GM18507 (cell line): ENCODE results near the gene CACNB2.

Experiments
- DNase-seq: peaks from one replicate; pipeline ENCODE4 v3.0.0; 2011; ENCODE audit warnings: low read depth; ENCODE audit not compliant: insufficient read length; ENCODE audit errors: extremely low spot score
- FAIRE-seq: peaks from 2 replicates; lab custom pipeline; 2011; peaks lifted over from hg19 to GRCh38; lab: Jason Lieb, UNC

CACNB2 gene

DNA sequence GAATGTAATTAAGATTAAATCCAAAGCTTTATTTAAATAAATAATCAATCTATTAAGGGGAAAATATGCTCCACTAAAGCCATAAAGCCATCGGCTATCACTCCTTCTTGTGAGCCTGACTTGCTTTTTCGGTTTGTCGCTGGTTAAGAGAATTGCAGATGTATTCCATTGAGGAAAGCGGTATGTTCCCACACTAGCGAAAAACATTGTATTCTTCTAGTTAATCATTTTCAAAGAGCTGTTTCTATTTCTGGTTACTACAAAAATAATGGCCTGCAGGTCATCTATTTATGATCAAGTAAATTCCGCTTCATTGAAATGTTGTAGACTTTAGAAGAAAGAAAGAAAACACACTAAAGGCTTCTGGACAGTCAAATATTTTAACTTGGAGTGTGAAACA, 173.4 kb downstream of the CACNB2 start:
- no peak for FAIRE-seq
- no peak for DNase-seq

DNA sequence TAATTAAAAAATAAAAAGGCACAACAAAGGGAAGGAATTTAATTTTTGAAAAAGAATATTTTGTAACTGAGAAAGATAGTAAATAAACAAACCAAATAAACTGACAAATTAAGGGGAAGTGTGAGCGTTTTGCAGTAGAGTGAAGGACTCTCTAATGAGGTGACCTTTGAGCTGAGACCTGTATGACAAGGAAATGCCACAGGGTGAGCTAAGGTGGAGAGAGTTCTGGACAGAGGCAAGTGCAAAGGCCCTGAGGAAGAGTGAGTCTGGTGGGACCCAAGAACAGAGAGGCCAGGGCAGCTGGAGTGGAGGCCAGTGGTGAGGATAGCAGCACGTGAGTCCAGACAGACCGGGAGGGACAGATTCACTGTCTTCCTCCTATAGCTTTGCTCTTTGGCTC, 179.4 kb downstream of the CACNB2 start:
- DNase-seq (no peak), FAIRE-seq (no peak)

DNA sequence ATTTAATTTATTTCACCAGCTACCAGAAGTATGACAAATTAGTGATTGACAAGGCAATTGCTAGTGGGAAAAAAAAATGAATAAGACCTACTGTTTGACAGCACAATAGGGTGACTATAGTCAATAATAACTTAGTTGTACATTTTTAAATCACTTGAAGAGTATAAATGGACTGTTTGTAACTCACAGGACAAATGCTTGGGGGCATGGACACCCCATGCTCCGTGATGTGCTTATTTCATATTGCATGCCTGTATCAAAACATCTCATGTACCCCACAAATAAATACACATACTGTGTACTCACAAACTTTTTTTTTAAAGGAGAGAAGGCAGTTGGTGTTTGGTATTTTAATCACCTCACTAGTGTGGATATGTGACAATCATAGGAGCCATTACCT, 181.1 kb downstream of the CACNB2 start:
- FAIRE-seq (no peak), DNase-seq (no peak)

DNA sequence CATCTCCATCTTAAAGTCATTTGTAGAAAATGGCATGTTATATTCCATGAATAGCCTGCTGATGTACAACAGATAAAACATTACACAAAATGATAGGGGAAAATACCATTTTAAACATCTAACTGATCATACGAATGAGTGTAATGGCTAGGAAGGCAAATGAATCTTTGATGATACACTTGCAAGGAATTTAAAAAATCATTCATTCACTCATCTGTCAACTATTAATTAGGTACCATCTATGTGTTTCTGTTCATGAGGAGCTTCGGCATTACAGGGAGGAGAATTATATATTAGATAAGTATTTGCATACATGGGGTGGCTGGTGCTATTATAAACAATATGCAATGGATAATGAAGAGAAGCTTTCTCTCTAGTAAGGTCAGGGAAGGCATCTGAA, 183.7 kb downstream of the CACNB2 start:
- FAIRE-seq, result no peak
- DNase-seq, result no peak

DNA sequence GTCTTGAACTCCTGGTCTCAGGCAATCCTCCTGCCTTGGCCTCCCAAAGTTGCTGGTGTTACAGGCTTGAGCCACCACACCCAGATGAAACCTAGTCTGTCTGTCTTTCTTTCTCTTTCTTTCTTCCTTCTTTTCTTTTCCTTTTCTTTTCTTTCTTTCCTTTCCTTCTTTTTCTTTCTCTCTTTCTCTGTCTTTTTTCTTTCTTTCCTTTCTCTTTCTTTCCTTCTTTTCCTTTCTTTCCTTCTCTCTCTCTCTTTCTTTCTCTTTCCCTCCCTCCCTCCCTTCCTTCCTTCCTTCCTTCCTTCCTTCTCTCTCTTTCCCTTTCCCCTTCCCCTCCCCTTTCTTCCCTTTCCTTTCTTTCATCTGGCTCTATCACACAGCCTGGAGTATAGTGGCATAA, 185.2 kb downstream of the CACNB2 start:
- FAIRE-seq, result no peak
- DNase-seq, result no peak

DNA sequence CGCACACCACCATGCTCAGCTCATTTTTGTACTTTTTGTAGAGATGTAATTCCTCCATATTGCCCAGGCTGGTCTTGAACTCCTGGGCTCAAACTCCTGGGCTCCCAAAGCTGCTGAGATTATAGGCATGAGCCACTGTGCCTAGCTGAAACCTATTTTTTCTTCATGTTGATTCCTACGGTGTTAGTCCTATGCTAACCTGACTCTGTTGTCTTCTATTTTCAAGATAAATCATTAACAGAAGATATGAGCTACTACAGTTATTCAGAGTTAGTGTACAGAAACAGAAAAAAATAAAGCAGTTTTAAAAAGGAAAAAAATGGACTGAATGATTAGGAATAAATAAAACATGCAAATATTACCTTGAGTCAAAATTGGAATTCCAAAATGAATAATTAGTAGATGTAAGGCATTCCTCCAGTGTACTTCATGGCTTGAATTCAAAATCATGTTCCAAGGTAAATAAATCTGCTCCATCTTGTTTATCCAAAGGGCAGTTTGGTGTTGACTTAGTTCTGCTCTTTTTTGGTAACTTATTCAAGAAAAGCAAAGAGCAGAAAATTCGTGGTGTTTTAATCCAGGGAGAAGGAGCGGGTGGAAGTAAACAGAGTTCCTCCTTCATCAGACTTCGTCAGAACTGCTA, 185.8 kb downstream of the CACNB2 start:
- FAIRE-seq, result no peak
- no peak for DNase-seq

DNA sequence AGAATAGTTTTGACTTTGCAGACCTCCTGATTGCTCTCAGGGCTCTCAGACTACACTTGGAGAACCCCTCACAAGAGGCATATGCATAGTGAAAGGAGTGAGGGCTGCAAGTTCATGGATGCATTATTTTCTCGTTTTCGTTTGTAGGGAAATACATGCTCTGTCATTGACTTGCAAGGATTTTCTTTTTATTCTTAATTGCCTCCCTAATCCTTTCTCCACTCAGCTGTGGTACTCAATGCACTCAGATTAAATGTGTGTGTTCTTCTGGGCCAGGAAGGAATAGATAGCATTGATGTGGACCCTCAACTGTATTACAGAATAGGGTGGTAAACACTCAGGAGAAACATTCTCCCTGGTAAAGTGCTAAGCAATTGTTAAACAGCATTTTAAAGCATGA, 188.7 kb downstream of the CACNB2 start:
- no peak for DNase-seq
- no peak for FAIRE-seq

DNA sequence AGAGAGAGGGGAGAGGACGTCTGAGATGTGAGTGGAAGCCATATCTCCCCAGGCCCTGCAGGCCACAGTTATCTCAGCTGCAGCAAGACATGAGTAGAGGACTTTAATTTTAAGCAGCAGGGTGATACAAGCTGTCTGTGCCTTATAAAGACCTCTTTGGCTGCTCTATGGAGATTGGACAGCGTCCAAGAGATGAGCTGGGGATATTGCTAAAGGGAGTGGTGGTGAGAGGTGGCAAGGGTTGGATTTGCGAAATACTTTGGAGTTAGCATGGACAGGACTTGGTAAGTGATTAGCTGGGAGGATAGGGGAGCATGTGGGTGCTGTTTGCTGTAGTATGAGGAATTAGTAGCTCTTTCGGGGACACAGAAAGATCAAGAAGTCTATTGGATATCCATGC, 191.8 kb downstream of the CACNB2 start:
- FAIRE-seq, result no peak
- DNase-seq, result no peak

DNA sequence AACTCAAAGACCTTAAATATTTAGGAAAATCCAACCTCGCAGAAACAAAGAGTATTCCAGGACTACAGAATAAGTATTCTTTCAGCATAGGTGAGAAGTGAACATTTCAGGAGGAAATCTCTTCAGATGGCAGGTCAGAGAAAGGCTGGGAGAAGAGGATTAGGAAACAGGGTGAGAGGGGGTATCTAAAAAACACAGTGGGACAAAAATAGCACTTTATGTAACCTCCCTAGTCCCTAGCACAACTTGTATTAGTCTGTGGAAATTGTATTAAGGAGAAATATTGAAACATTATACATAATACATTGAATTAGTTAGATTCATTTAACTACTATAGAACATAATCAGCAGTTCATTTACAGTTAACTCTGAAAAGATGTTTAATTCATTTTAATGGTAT, 192.3 kb downstream of the CACNB2 start:
- FAIRE-seq (no peak), DNase-seq (no peak)

DNA sequence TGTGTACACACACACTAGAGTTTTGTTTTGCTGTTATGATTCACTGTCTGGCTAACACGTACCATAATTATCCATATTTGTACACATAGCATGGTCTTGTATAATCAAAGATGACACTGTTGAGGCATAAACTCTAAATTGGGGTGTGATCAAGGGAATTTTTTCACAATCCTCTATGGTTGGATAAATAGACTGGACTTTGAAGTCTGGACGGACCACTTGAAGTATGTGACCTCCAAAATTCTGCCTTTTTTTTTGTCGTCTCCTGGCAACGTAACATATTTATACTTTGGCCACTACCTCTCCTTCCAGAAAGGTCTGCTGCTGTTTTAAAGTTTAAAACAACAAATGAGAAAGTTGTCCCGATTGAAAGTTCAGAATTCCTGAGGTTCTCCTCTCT, 193.4 kb downstream of the CACNB2 start:
- FAIRE-seq (no peak), DNase-seq (no peak)

DNA sequence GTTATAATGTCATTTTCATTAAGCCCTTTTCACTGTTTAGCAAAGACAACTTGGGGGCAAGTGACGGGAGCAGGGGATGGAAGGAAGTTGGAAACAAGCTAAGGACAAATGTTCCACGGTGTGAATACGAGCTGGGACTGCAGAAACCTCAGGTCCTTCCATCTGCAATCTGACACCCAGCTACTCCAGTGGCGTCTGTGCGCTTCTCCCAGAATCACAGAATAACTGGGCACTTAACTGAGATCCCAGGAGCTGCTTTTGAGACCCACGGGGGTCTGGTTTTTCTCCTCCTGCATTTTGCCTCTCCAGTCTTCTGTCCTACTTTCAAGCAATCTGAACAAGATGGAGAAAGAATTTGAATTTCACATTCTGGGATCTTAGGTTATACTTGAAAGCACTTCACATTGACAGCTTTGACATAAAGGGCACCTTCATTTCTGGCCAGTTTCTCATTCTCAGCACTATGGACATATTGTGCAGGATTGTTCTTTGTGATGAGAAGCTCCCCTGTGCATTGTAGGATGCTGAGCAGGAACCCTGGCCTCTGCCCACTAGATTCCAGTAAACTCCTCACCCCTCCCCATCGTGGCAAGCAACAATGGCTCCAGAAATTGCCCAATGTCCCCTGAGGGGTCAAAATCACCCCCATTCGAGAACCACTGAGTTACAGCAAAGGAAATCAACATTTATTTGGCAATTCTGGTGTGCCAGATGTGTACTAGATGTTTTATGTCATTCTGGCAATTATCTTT, 194.1 kb downstream of the CACNB2 start:
- no peak for DNase-seq
- FAIRE-seq, result no peak

DNA sequence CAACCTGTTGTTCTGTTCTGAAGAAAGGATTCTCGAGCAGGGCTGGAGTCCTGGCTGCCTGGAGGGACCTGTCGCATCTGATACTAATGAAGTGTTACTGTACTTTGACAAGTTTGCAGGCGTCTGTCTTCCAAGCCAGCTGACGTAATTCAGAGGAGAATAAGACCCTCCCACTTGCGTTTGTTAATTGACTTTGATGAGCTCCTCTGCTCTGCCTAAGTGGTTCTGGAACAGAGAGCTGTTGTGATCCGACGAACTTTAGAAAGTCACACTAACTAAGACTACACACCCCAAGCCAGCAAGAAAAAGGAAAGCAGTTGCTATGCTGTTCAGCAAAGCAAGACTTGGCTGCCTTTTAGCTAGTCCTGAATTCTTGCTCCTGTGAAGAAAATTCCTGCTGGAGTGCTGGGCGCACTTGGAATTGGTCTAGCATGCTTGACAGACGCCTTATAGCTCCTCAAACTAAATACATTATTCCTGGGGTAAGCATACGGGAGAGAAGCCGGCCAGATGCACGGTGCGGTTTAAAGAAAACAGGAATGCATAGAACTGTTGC, 200.3 kb downstream of the CACNB2 start:
- DNase-seq (no peak), FAIRE-seq (no peak)

DNA sequence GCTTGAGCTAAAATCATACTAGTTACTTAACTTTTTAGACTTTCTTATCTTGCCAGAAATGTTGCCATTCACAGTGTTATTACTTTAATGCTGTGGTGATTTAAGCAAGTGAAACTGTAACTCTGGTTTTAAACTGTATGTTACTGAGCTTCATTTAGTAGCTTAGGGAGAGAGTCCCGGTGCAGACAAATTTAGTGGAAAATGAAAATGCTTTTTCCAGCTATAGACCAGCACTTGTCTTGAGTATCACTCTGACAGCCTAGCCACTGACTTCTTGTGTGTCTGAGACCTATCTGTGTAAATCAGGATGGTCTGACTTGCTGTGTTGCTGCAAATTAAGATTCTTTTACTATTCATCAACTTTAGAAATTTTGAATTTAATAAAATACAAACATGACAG, 200.8 kb downstream of the CACNB2 start:
- no peak for DNase-seq
- no peak for FAIRE-seq

DNA sequence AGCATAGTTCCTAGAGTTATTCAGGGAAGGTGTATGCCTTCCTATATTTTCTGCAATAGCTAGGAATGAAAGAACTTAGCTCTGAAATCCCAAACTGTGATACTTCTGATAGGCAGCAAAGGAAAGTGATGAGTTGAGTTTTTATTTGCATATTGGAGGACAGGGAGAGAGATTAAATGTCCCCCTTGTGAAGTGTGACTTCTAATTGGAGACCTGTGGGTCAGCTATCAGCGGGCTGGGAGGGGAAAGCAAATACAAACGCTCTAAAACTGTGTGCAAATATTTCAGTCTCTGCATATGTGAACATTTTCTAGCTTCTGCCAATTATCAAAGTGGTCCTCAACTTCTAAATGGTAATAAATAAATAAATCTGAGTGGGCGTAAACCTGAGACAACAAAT, 203.3 kb downstream of the CACNB2 start:
- DNase-seq (no peak), FAIRE-seq (no peak)

DNA sequence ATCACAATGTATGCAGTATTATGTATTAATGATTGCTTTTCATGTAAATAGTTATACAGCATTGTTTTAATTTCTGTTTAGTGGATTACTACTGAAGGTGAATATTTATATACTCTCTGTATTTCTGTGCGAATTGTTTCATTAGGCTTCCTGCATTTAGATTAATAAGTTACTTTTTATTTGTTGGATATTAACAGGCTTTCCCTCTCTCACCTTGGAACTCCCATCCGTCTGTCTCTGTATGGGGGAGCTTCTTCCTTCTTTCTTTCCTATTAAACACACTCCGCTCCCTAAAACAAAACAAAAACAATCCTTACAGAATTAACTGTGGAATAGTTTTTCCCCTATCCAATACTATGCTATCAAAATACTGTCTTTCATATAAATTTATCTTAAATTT, 205.1 kb downstream of the CACNB2 start:
- DNase-seq (no peak), FAIRE-seq (no peak)

DNA sequence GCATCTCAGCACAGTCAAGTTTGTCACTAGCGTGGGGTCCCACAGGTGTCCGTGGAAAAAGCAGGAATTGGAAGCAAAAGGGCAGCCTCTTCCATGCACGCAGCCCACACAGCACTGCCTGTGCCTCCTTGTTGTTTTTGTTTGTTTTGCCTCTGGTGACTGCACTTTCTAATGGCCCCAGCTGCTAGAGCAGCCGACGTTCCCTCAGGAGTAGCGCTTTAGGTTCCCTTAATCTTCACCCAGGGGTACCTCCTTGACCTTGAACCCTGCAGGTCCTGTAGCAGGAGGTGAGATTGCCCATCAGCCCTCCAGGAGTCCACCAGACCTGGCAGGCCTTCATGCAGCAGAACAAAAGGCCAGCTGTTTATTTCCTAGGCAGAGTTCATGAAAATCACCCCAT, 210.1 kb downstream of the CACNB2 start:
- DNase-seq (no peak), FAIRE-seq (no peak)

DNA sequence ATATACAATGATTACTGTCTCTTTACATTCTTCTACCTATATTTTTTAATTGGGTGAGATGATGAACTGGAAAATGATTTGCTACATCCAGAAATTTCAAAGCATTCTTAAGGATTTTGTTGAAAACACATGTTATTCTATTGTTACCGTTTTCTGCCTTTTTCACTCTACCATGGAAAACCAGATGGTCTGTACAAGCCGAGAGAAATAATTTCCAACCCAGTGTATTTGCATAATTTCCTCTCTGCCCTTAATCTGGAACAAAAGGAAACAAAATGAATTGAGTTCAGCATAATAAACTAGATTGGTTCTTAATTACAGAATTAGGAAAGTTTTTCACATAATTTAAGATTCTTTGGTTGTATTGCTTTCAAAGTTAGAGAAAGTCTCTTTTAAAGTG, 211.2 kb downstream of the CACNB2 start:
- no peak for DNase-seq
- peak; percentile 64 for FAIRE-seq

DNA sequence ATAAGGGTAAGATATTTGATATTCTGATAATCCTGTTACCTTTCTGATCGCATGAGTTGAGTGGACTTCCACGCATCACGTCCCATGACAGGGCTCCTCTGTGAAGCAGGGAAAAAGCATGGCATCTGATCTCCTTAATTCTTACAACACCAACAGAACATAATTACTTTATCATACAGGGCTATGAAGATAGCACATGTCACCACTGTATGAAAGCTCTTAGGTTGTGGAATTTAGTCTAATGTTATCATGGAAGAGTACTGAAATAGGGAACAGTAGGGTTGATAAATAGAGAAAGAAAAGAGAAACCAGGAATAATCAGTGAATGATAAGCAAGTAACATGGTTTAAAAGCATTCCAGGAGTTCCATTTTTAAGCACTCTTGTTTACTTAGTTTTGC, 212.0 kb downstream of the CACNB2 start:
- FAIRE-seq (no peak), DNase-seq (no peak)

DNA sequence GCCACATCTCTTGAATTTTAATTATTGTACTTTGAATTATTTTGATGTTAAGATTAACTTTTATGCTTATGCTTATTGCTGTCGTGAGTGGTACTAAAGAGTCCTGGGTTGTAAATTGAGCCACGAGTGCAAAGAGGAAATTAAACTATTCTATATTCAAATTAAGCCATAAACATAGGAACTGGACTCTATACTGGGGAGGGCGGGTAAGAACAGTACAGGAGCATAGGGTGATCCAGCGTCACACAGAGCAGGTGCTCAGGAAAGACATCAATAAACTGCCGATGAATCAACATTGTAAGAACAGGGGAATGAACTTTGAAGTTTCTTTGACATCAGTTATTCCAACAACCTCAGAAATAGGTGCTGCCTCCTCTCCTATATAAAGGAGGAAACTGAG, 219.6 kb downstream of the CACNB2 start:
- no peak for FAIRE-seq
- DNase-seq, result no peak

DNA sequence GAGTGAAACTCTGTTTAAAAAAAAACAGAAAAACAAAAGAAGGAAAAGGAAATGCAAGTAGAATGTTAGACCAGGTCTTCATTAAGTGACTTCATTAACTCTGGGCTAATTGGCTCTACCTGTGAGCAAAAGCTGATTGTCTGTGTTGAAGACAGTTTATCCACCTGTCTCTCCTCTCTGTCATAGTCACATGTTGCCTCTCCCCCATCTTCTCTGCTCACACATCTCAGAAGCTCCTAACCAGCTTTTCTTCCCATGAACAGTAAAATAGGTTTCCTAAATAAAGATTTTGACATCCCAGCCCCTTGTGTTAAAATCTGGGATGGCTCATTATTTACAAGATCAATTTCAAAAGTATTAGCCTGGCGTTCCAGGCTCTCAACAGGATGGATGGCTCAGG, 222.7 kb downstream of the CACNB2 start:
- DNase-seq, result no peak
- FAIRE-seq, result no peak
